Lower lobe of right lung (tissue), 2 donors: Measurements from ENCODE around the gene NSD1. TPM values are rescaled to one million over a fixed set of nuclear protein-coding genes. Genes with fewer than 3 reads are reported as not detected.
"Not testable (repeated sequence)": the region's sequence is repeated elsewhere in the genome, so short reads cannot be mapped to it uniquely, and the experiment has no call there.

Experiments used
- ATAC-seq, 2 donors: fragments of 200-7000 bp; cut with Tn5 transposase; one replicate each; pipeline ENCODE4 v1.9.1; 2020 to 2022; ENCODE audit warnings: mild to moderate bottlenecking in 2 of 2, moderate library complexity in 2 of 2
- DNase-seq: peaks from one replicate; pipeline ENCODE4 v3.0.0-alpha.2; 2020
- H3K27ac ChIP-seq: fragments of 200-600 bp; one replicate; pipeline ENCODE4 v1.8.0; 2022
- H3K27me3 ChIP-seq: fragments of 200-600 bp; one replicate; pipeline ENCODE4 v1.8.0; 2022; ENCODE audit warnings: low read depth
- H3K36me3 ChIP-seq: fragments of 200-600 bp; one replicate; pipeline ENCODE4 v1.8.0; 2022; ENCODE audit warnings: mild to moderate bottlenecking
- H3K4me1 ChIP-seq: fragments of 200-600 bp; one replicate; pipeline ENCODE4 v1.8.0; 2022
- H3K4me3 ChIP-seq: fragments of 200-600 bp; one replicate; pipeline ENCODE4 v1.8.0; 2022; ENCODE audit warnings: mild to moderate bottlenecking
- H3K9me3 ChIP-seq: fragments of 200-600 bp; one replicate; pipeline ENCODE4 v1.8.0; 2022
- intact Hi-C: fragments of 100-400 bp; cut with DNase I; formaldehyde crosslinking; loops from one replicate; pipeline ENCODE4 v1.11.0; 2022
- total RNA-seq: library from RNA; stranded (reverse); fragmentation: NEBNext Ultra II Directional; extraction: Animal tissue kit (Norgen Biotek cat#: 25700); gene quantifications from one replicate; pipeline ENCODE4 v1.2.1, GENCODE V29; 2021
- TF ChIP-seq, protein P1 (sequence below): fragments of 200-600 bp; IDR thresholded peaks from one replicate; pipeline ENCODE4 v1.8.0; 2022; ENCODE audit warnings: antibody characterized with exemption, mild to moderate bottlenecking
- donor health status: DM: no; HTN: yes; CAD: no; lungs with severe emphysema.

NSD1 gene
- total RNA-seq, 1 donor from 2014 or later = 75.5 TPM

- intact Hi-C loops = no loop called here
- H3K4me3 ChIP-seq = no peak overlapping the region
- H3K4me1 ChIP-seq = no peaks in the 10 kb centered on the region
- H3K27me3 ChIP-seq = no peaks in the 10 kb centered on the region
- ATAC-seq = no peak
- DNase-seq = peak; percentile 39
- H3K36me3 ChIP-seq = peaks cover 85% of the 10 kb centered on the region
- H3K9me3 ChIP-seq = no peaks in the 10 kb centered on the region
- TF ChIP-seq, protein P1, sequence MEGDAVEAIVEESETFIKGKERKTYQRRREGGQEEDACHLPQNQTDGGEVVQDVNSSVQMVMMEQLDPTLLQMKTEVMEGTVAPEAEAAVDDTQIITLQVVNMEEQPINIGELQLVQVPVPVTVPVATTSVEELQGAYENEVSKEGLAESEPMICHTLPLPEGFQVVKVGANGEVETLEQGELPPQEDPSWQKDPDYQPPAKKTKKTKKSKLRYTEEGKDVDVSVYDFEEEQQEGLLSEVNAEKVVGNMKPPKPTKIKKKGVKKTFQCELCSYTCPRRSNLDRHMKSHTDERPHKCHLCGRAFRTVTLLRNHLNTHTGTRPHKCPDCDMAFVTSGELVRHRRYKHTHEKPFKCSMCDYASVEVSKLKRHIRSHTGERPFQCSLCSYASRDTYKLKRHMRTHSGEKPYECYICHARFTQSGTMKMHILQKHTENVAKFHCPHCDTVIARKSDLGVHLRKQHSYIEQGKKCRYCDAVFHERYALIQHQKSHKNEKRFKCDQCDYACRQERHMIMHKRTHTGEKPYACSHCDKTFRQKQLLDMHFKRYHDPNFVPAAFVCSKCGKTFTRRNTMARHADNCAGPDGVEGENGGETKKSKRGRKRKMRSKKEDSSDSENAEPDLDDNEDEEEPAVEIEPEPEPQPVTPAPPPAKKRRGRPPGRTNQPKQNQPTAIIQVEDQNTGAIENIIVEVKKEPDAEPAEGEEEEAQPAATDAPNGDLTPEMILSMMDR = no peak
- H3K27ac ChIP-seq = no peak overlapping the region
These were observed 203.3 kb downstream of the NSD1 start for GRCh38 chr5:177336603-177337494.

DNA sequence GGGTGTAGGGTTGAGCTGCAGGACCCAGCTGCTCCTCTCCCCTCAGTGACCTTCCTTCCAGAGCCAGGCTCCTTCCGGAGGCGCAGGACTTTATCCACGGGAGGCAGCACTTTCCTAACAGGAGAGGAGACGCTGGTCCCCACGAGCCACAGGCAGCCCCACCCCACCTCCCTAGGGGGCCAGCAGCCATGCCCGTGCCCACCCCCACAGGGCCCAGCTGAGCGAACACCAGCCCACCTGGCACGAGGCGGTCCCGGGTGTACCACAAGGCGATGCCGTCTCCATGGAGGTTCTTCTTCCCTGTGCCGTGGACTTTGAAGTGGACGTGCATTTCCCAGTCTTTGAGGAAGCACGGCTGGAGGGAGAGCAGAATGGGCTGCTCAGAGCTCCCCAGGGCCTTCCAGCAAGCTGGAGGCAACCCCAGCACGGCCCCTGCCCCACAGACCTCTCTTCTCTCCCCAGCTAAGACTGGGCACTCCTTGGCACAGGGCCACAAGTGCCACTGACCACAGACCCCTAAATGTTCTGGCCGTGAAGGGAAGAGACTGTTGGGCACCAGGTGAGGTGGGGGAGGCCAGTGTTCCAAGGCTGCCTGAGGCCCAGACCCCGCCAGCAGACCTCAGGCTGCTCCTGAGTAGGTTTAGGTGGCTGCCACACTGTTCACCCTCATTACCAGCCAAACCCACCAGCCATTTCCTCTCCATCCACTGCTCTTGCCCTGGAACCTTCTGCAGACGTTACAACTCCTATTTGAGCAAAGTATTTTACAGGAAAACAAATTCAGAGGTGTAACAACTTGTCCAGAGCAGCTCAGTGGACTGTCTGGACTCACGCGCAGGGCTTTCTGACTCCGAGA lies 204.9 kb downstream of the NSD1 start:
- Histone ChIP-seq H3K4me1 (no peaks in the 10 kb centered on the region), H3K9me3 (no peaks in the 10 kb centered on the region), H3K27ac (no peak overlapping the region), H3K36me3 (peaks cover 85% of the 10 kb centered on the region), H3K27me3 (no peaks in the 10 kb centered on the region), H3K4me3 (no peak overlapping the region)
- TF ChIP-seq, protein P1 = no peak
- DNase-seq = peak; percentile 34
- no peak for ATAC-seq
- intact Hi-C loops = no loop called here

DNA sequence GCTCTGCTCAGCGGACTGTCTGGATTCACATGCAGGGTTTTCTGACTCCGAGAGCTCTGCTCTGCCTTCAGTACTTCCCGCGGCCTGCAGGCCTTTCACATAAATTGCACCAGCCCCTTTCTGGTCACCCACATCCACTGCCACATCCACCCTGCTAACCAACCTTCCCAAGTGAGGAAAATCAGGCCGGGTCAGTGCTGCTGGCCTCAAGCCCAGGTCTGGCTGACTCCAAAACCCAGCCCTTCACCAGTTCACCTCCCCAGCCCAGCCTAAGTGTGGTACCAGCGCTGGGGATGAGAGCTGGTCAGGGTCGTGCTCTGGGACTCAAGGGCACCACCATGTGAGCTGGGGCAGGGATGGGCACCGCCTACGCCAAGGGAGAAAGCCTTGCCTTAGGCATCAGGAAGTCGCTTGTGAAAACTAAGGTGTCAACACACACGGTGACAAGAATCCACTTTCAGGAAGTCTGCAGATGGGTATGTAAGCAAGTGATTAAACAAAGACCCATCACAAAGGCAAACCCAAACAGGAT lies 205.6 kb downstream of the NSD1 start:
- H3K9me3 ChIP-seq = no peaks in the 10 kb centered on the region
- H3K27me3 ChIP-seq = no peaks in the 10 kb centered on the region
- H3K4me1 ChIP-seq = no peaks in the 10 kb centered on the region
- DNase-seq (peak; percentile 47), ATAC-seq (peak; percentile 18 to 32)
- H3K36me3 ChIP-seq = peaks cover 85% of the 10 kb centered on the region
- no peak overlapping the region for H3K4me3 ChIP-seq
- H3K27ac ChIP-seq = no peak overlapping the region
- TF ChIP-seq, protein P1 = no peak
- intact Hi-C loops = no loop called here

DNA sequence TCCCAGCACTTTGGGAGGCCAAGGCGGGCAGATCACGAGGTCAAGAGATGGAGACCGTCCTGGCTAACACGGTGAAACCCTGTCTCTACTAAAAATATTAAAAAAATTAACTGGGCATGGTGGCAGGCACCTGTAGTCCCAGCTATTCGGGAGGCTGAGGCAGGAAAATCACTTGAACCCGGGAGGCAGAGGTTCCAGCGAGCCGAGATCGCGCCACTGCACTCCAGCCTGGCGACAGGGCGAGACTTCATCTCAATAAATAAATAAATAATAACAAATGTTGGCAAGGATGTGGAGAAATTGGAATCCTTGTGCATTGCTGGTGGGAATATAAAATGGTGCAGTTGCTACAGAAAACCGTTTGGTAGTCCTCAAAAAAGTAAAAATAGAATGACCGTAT lies 209.4 kb downstream of the NSD1 start:
- ATAC-seq, H3K4me3 ChIP-seq, H3K9me3 ChIP-seq, H3K27me3 ChIP-seq, H3K27ac ChIP-seq, intact Hi-C loops: not testable (repeated sequence)
- H3K36me3 ChIP-seq = peaks cover 77% of the 10 kb centered on the region
- H3K4me1 ChIP-seq = peaks cover 16% of the 10 kb centered on the region
- peak; percentile 9 for DNase-seq

DNA sequence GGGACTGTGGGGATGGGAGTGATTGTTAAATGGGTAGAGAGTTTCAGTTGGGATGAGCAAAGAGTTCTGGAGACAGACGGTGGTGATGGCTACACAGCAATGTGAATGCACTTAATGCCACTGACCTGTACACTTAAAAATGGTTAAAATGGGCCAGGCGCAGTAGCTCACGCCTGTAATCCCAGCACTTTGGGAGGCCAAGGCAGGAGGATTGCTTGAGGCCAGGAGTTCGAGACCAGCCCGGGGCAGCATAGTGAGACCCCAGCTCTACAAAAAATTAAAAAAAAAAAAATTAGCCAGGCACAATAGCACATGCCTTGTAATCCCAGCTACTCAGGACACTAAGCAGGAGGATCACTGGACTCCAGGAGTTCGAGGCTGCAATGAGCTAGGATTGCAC lies 210.2 kb downstream of the NSD1 start:
- intact Hi-C loops = no loop called here
- TF ChIP-seq, protein P1 = no peak
- ATAC-seq (no peak), DNase-seq (peak; percentile 10)
- peaks cover 21% of the 10 kb centered on the region for H3K4me1 ChIP-seq
- H3K9me3 ChIP-seq = no peaks in the 10 kb centered on the region
- H3K27ac ChIP-seq = no peak overlapping the region
- peaks cover 75% of the 10 kb centered on the region for H3K36me3 ChIP-seq
- no peaks in the 10 kb centered on the region for H3K27me3 ChIP-seq
- no peak overlapping the region for H3K4me3 ChIP-seq
